ENCODE results near the gene ZFP3. TPM values are rescaled to one million over a fixed set of nuclear protein-coding genes. Genes with fewer than 3 reads are reported as not detected.
"Not testable (repeated sequence)": the region's sequence is repeated elsewhere in the genome, so short reads cannot be mapped to it uniquely, and the experiment has no call there.

The ZFP3 gene
- polyA plus RNA-seq, 2 of the 4 experiments (the other 2 are of a cell fraction), result 1.7 to 4.8 TPM

- H3K4me1 ChIP-seq; DNase-seq (ENCODE audit: low read depth in 1 of 2, low spot score in 1 of 2); ATAC-seq; FAIRE-seq; H3K27ac ChIP-seq; H3K4me2 ChIP-seq; POLR2A ChIA-PET; H3K9me3 ChIP-seq; H3K4me3 ChIP-seq: not testable (repeated sequence)
- 58% methylated on average over 15 of the region's 15 CpGs for WGBS (ENCODE audit: missing lambda C conversion rate)
- CTCF ChIA-PET, result interaction anchor here (1.2 kb wide), 1 partner anchor 21 kb away, joined by 4 read pairs; the partner anchor contains the start of gene ZNF232
Observed at GRCh38 chr17:5132503-5133225, 54.4 kb downstream of the ZFP3 start.

GRCh38 chr17:5133311-5133710 is 55.0 kb downstream of the ZFP3 start:
- TF ChIP-seq PHF8 (IDR thresholded peaks at IDR 0.05; ENCODE audit: borderline replicate concordance, low read depth) (no peak), POLR2A (IDR thresholded peaks at IDR 0.05; ENCODE audit: low read length) (no peak), CTCF (IDR thresholded peaks at IDR 0.05) (no peak), MAFK (IDR thresholded peaks at IDR 0.05; ENCODE audit: partially characterized antibody) (no peak), TFCP2L1 (CRISPR knock-in tag; IDR thresholded peaks at IDR 0.05) (no peak), HMGXB4 (CRISPR knock-in tag; IDR thresholded peaks at IDR 0.05; ENCODE audit: borderline replicate concordance) (no peak), ZSCAN20 (CRISPR knock-in tag; IDR thresholded peaks at IDR 0.05) (no peak)
- Histone ChIP-seq H3K4me3 (no peak overlapping the region), H3K9me3 (peaks cover 7% of the 10 kb centered on the region; the same call in 1 of the 3 replicates), H3K4me2 (no peak overlapping the region), H3K27ac (no peak overlapping the region), H3K4me1 (no peaks in the 10 kb centered on the region)
- POLR2A ChIA-PET, result no interaction called here
- ATAC-seq, result no peak
- CTCF ChIA-PET, result interaction anchor here (1.2 kb wide), 1 partner anchor 21 kb away, joined by 4 read pairs; the partner anchor contains the start of gene ZNF232
- WGBS (ENCODE audit: missing lambda C conversion rate), result 51% methylated on average over 7 of the region's 8 CpGs
- no peak for FAIRE-seq
- no peak for DNase-seq (ENCODE audit: low read depth in 1 of 2, low spot score in 1 of 2)

GRCh38 chr17:5133961-5134360 is 55.7 kb downstream of the ZFP3 start:
- H3K4me1 ChIP-seq; DNase-seq (ENCODE audit: low read depth in 1 of 2, low spot score in 1 of 2); POLR2A ChIA-PET; H3K27ac ChIP-seq; CTCF ChIA-PET; H3K4me3 ChIP-seq; FAIRE-seq; ATAC-seq; H3K4me2 ChIP-seq: not testable (repeated sequence)
- 51% methylated on average over 8 of the region's 8 CpGs for WGBS (ENCODE audit: missing lambda C conversion rate)
- peaks cover 10% of the 10 kb centered on the region; the same call in 1 of the 3 replicates for H3K9me3 ChIP-seq

GRCh38 chr17:5134571-5134970 is 56.3 kb downstream of the ZFP3 start:
- ATAC-seq; POLR2A ChIA-PET; H3K4me1 ChIP-seq; CTCF ChIA-PET; H3K4me2 ChIP-seq; H3K4me3 ChIP-seq; FAIRE-seq; DNase-seq (ENCODE audit: low read depth in 1 of 2, low spot score in 1 of 2); H3K27ac ChIP-seq: not testable (repeated sequence)
- WGBS (ENCODE audit: missing lambda C conversion rate), result 53% methylated on average over 11 of the region's 11 CpGs
- H3K9me3 ChIP-seq, result peaks cover 12% of the 10 kb centered on the region; the same call in 1 of the 3 replicates

GRCh38 chr17:5135131-5135712 is 57.0 kb downstream of the ZFP3 start:
- not testable (repeated sequence) for H3K4me2 ChIP-seq

More at GRCh38 chr17:5135131-5135712, 57.0 kb downstream of the ZFP3 start:
- POLR2A ChIA-PET; H3K4me1 ChIP-seq; ATAC-seq; H3K4me3 ChIP-seq; FAIRE-seq; H3K27ac ChIP-seq; DNase-seq (ENCODE audit: low read depth in 1 of 2, low spot score in 1 of 2): not testable (repeated sequence)
- H3K9me3 ChIP-seq, result 0 out of 3 replicates have a peak, but pooled peaks cover 12% of the 10 kb centered on the region
- 53% methylated on average over 8 of the region's 8 CpGs for WGBS (ENCODE audit: missing lambda C conversion rate)
- CTCF ChIA-PET, result interaction anchor here (0.5 to 0.6 kb wide), 2 partner anchors 42 to 225 kb away, joined by 3 read pairs; no protein-coding TSS in a partner anchor
